Measurements from ENCODE around the gene TMEM94.
A peak's percentile ranks its signal among the peaks of the same experiment; 100 is the strongest.
"Not testable (repeated sequence)": the region's sequence is repeated elsewhere in the genome, so short reads cannot be mapped to it uniquely, and the experiment has no call there.

Gene TMEM94

GRCh38 chr17:75477490-75477862 lies 21.0 kb downstream of the TMEM94 start:
- H3K18ac ChIP-seq (ENCODE audit: low read length); H2BK12ac ChIP-seq (ENCODE audit: low read length); H3K79me2 ChIP-seq (ENCODE audit: control insufficient read depth, insufficient read depth, low read length, poor library complexity); H3K79me1 ChIP-seq (ENCODE audit: low read length); H2AFZ ChIP-seq (ENCODE audit: insufficient read depth, low read length, poor library complexity); H4K8ac ChIP-seq (ENCODE audit: low read depth, low read length); H3K9me3 ChIP-seq (ENCODE audit: insufficient read depth, low read depth, low read length); H3K4me2 ChIP-seq (ENCODE audit: low read length); H2BK120ac ChIP-seq (ENCODE audit: insufficient read depth, low read length, poor library complexity); H4K12ac ChIP-seq (ENCODE audit: low read depth, low read length); H3K27ac ChIP-seq (ENCODE audit: low read depth, low read length); H4K91ac ChIP-seq (ENCODE audit: low read depth, low read length); H2AK5ac ChIP-seq (ENCODE audit: low read length); H3K14ac ChIP-seq (ENCODE audit: low read length); H3K9ac ChIP-seq (ENCODE audit: low read length); H3K4me3 ChIP-seq (ENCODE audit: low read depth, low read length); H3K27me3 ChIP-seq (ENCODE audit: insufficient read depth, low read length); H3K23ac ChIP-seq (ENCODE audit: low read length); H2BK5ac ChIP-seq (ENCODE audit: low read depth, low read length, poor library complexity); H3K4ac ChIP-seq (ENCODE audit: low read depth, low read length); DNase-seq: not testable (repeated sequence)
- peaks cover 5 to 11% of the 10 kb centered on the region in 2 experiments for H3K4me1 ChIP-seq (ENCODE audit: control insufficient read depth in 1 of 2, insufficient read depth in 2 of 2, low read length in 2 of 2)
- peaks cover 18 to 23% of the 10 kb centered on the region in 2 experiments for H3K36me3 ChIP-seq (ENCODE audit: control insufficient read depth in 1 of 2, insufficient read depth in 2 of 2, low read length in 2 of 2)
- WGBS (ENCODE audit: extremely low coverage, insufficient coverage, insufficient read length) = no CpG with 5 or more reads among the region's 11 CpGs

- no peak overlapping the region for H3K4me2 ChIP-seq (ENCODE audit: low read length)
- DNase-seq = no peak
- no peaks in the 10 kb centered on the region for H3K79me2 ChIP-seq (ENCODE audit: control insufficient read depth, insufficient read depth, low read length, poor library complexity)
- no peak overlapping the region for H3K4me3 ChIP-seq (ENCODE audit: low read depth, low read length)
- H4K12ac ChIP-seq (ENCODE audit: low read depth, low read length) = no peak overlapping the region
- peaks cover 11 to 15% of the 10 kb centered on the region in 2 experiments for H3K36me3 ChIP-seq (ENCODE audit: control insufficient read depth in 1 of 2, insufficient read depth in 2 of 2, low read length in 2 of 2)
- H2AFZ ChIP-seq (ENCODE audit: insufficient read depth, low read length, poor library complexity) = no peak overlapping the region
- H2BK5ac ChIP-seq (ENCODE audit: low read depth, low read length, poor library complexity) = no peak overlapping the region
- H2BK120ac ChIP-seq (ENCODE audit: insufficient read depth, low read length, poor library complexity) = no peak overlapping the region
- no peak overlapping the region for H3K9ac ChIP-seq (ENCODE audit: low read length)
- no peaks in the 10 kb centered on the region for H3K27me3 ChIP-seq (ENCODE audit: insufficient read depth, low read length)
- no peaks in the 10 kb centered on the region for H3K79me1 ChIP-seq (ENCODE audit: low read length)
- no peak overlapping the region for H3K27ac ChIP-seq (ENCODE audit: low read depth, low read length)
- H2AK5ac ChIP-seq (ENCODE audit: low read length) = no peak overlapping the region
- no peak overlapping the region for H3K14ac ChIP-seq (ENCODE audit: low read length)
- H3K9me3 ChIP-seq (ENCODE audit: insufficient read depth, low read depth, low read length) = no peaks in the 10 kb centered on the region
- H3K4ac ChIP-seq (ENCODE audit: low read depth, low read length) = no peak overlapping the region
- H3K23ac ChIP-seq (ENCODE audit: low read length) = no peak overlapping the region
- no peak overlapping the region for H4K91ac ChIP-seq (ENCODE audit: low read depth, low read length)
- no peak overlapping the region for H2BK12ac ChIP-seq (ENCODE audit: low read length)
- H4K8ac ChIP-seq (ENCODE audit: low read depth, low read length) = no peak overlapping the region
- no CpG with 5 or more reads among the region's 7 CpGs for WGBS (ENCODE audit: extremely low coverage, insufficient coverage, insufficient read length)
- H3K4me1 ChIP-seq (ENCODE audit: control insufficient read depth in 1 of 2, insufficient read depth in 2 of 2, low read length in 2 of 2) = peaks cover 5 to 11% of the 10 kb centered on the region in 2 experiments
- H3K18ac ChIP-seq (ENCODE audit: low read length) = no peak overlapping the region
Observed at GRCh38 chr17:75478508-75478907, 22.1 kb downstream of the TMEM94 start.

- Histone ChIP-seq H3K18ac (ENCODE audit: low read length) (no peak overlapping the region), H2BK12ac (ENCODE audit: low read length) (no peak overlapping the region), H3K4me3 (ENCODE audit: low read depth, low read length) (no peak overlapping the region), H2AK5ac (ENCODE audit: low read length) (no peak overlapping the region), H3K79me2 (ENCODE audit: control insufficient read depth, insufficient read depth, low read length, poor library complexity) (no peaks in the 10 kb centered on the region), H2BK120ac (ENCODE audit: insufficient read depth, low read length, poor library complexity) (no peak overlapping the region), H4K12ac (ENCODE audit: low read depth, low read length) (no peak overlapping the region), H3K4me2 (ENCODE audit: low read length) (no peak overlapping the region), H3K9ac (ENCODE audit: low read length) (no peak overlapping the region), H3K27ac (ENCODE audit: low read depth, low read length) (no peak overlapping the region), H4K91ac (ENCODE audit: low read depth, low read length) (no peak overlapping the region), H3K4ac (ENCODE audit: low read depth, low read length) (no peak overlapping the region), H3K9me3 (ENCODE audit: insufficient read depth, low read depth, low read length) (peaks cover 1% of the 10 kb centered on the region), H3K27me3 (ENCODE audit: insufficient read depth, low read length) (no peaks in the 10 kb centered on the region), H3K4me1 (ENCODE audit: control insufficient read depth in 1 of 2, insufficient read depth in 2 of 2, low read length in 2 of 2) (peaks cover 5 to 11% of the 10 kb centered on the region in 2 experiments), H3K14ac (ENCODE audit: low read length) (no peak overlapping the region), H4K8ac (ENCODE audit: low read depth, low read length) (no peak overlapping the region), H3K36me3 (ENCODE audit: control insufficient read depth in 1 of 2, insufficient read depth in 2 of 2, low read length in 2 of 2) (peaks cover 3 to 12% of the 10 kb centered on the region in 2 experiments), H2BK5ac (ENCODE audit: low read depth, low read length, poor library complexity) (no peak overlapping the region), H3K23ac (ENCODE audit: low read length) (no peak overlapping the region), H2AFZ (ENCODE audit: insufficient read depth, low read length, poor library complexity) (no peak overlapping the region), H3K79me1 (ENCODE audit: low read length) (no peaks in the 10 kb centered on the region)
- WGBS (ENCODE audit: extremely low coverage, insufficient coverage, insufficient read length) = no CpG with 5 or more reads among the region's 6 CpGs
- DNase-seq = no peak
Observed at GRCh38 chr17:75480281-75480680, 23.8 kb downstream of the TMEM94 start.

- Histone ChIP-seq H3K23ac (ENCODE audit: low read length) (no peak overlapping the region), H3K4me2 (ENCODE audit: low read length) (no peak overlapping the region), H2BK120ac (ENCODE audit: insufficient read depth, low read length, poor library complexity) (no peak overlapping the region), H2BK5ac (ENCODE audit: low read depth, low read length, poor library complexity) (no peak overlapping the region), H2AFZ (ENCODE audit: insufficient read depth, low read length, poor library complexity) (no peak overlapping the region), H4K12ac (ENCODE audit: low read depth, low read length) (no peak overlapping the region), H3K4ac (ENCODE audit: low read depth, low read length) (no peak overlapping the region), H3K79me2 (ENCODE audit: control insufficient read depth, insufficient read depth, low read length, poor library complexity) (no peaks in the 10 kb centered on the region), H2AK5ac (ENCODE audit: low read length) (no peak overlapping the region), H3K79me1 (ENCODE audit: low read length) (no peaks in the 10 kb centered on the region), H3K18ac (ENCODE audit: low read length) (peak overlapping the region; percentile 21), H3K4me3 (ENCODE audit: low read depth, low read length) (no peak overlapping the region), H3K4me1 (ENCODE audit: control insufficient read depth in 1 of 2, insufficient read depth in 2 of 2, low read length in 2 of 2) (peaks cover 5 to 11% of the 10 kb centered on the region in 2 experiments), H3K9me3 (ENCODE audit: insufficient read depth, low read depth, low read length) (peaks cover 1% of the 10 kb centered on the region), H3K14ac (ENCODE audit: low read length) (no peak overlapping the region), H4K91ac (ENCODE audit: low read depth, low read length) (no peak overlapping the region), H3K9ac (ENCODE audit: low read length) (no peak overlapping the region), H2BK12ac (ENCODE audit: low read length) (no peak overlapping the region), H4K8ac (ENCODE audit: low read depth, low read length) (no peak overlapping the region), H3K36me3 (ENCODE audit: control insufficient read depth in 1 of 2, insufficient read depth in 2 of 2, low read length in 2 of 2) (peaks cover 4 to 16% of the 10 kb centered on the region in 2 experiments), H3K27me3 (ENCODE audit: insufficient read depth, low read length) (no peaks in the 10 kb centered on the region), H3K27ac (ENCODE audit: low read depth, low read length) (no peak overlapping the region)
- no peak for DNase-seq
- no CpG with 5 or more reads among the region's 13 CpGs for WGBS (ENCODE audit: extremely low coverage, insufficient coverage, insufficient read length)
Observed at GRCh38 chr17:75481194-75482068, 25.0 kb downstream of the TMEM94 start.

Measured in trophoblast cell (in vitro differentiated cells and primary cell).